Natural killer cell (primary cell): ENCODE data around the gene ZNF19. TPM values are rescaled to one million over a fixed set of nuclear protein-coding genes. Genes with fewer than 3 reads are reported as not detected.

ENCODE experiments used
- ATAC-seq, 3 donors: fragments of 150-1000 bp in 2 of 3; fragments of 200-7000 bp in 1 of 3; cut with Tn5 transposase; 1 replicate in 1 of 3; 2 replicates in 2 of 3; pipeline ENCODE4 v1.10.0; 2021; ENCODE audit warnings: mild to moderate bottlenecking in 2 of 3, moderate library complexity in 2 of 3
- DNase-seq, 2 donors: peaks; one replicate each; pipeline versions ENCODE4 v3.0.0 to v3.0.0-alpha.2; 2013 to 2021; ENCODE audit warnings: mixed read lengths in 1 of 2
- H3K27ac ChIP-seq: one replicate; pipeline ENCODE4 v1.5.1; 2013; ENCODE audit warnings: mild to moderate bottlenecking, low read length
- H3K27me3 ChIP-seq: one replicate; pipeline ENCODE4 v1.6.1; 2013; ENCODE audit warnings: low read length; ENCODE audit not compliant: control insufficient read depth, insufficient read depth
- H3K36me3 ChIP-seq: one replicate; pipeline ENCODE4 v1.6.1; 2013; ENCODE audit warnings: low read length; ENCODE audit not compliant: control insufficient read depth, insufficient read depth
- H3K4me1 ChIP-seq: one replicate; pipeline ENCODE4 v1.6.1; 2013; ENCODE audit warnings: low read length; ENCODE audit not compliant: control insufficient read depth, insufficient read depth
- H3K4me3 ChIP-seq: one replicate; pipeline ENCODE4 v1.5.1; 2013; ENCODE audit warnings: low read length
- H3K9me3 ChIP-seq: one replicate; pipeline ENCODE4 v1.6.1; 2013; ENCODE audit warnings: low read length; ENCODE audit not compliant: control insufficient read depth, insufficient read depth
- H3K27ac Mint-ChIP-seq, 2 donors: one replicate each; pipeline ENCODE4 v1.8.0; 2022; ENCODE audit warnings: mild to moderate bottlenecking in 2 of 2, mixed read lengths in 2 of 2, moderate library complexity in 1 of 2
- H3K27me3 Mint-ChIP-seq, 2 donors: one replicate each; pipeline ENCODE4 v1.8.0; 2022; ENCODE audit warnings: low read depth in 2 of 2, mixed read lengths in 2 of 2
- H3K36me3 Mint-ChIP-seq: one replicate; pipeline ENCODE4 v1.8.0; 2022; ENCODE audit warnings: mixed read lengths
- H3K4me1 Mint-ChIP-seq, 2 donors: one replicate each; pipeline ENCODE4 v1.8.0; 2022; ENCODE audit warnings: mixed read lengths in 2 of 2
- H3K4me3 Mint-ChIP-seq: one replicate; pipeline ENCODE4 v1.8.0; 2022; ENCODE audit warnings: mild to moderate bottlenecking, moderate library complexity, mixed read lengths
- H3K9me3 Mint-ChIP-seq, 2 donors: one replicate each; pipeline ENCODE4 v1.8.0; 2022; ENCODE audit warnings: mixed read lengths in 2 of 2
- CTCF ChIP-seq: fragments of 200-600 bp; IDR thresholded peaks from one replicate; pipeline ENCODE4 v1.8.0; 2022; ENCODE audit warnings: antibody characterized with exemption
- WGBS: methylation state at CpG from one replicate; pipeline ENCODE4 v1.1.7; 2013; ENCODE audit warnings: missing lambda C conversion rate; ENCODE audit not compliant: insufficient coverage; 5-methylcytosine and 5-hydroxymethylcytosine counted together
- intact Hi-C: fragments of 100-400 bp; cut with micrococcal nuclease; formaldehyde crosslinking; loops from one replicate; pipeline ENCODE4 v1.14.2; 2022
- total RNA-seq, 4 donors: library from RNA; stranded (reverse); fragments of 120-200 nt in 1 of 4; gene quantifications; one replicate each; pipeline versions ENCODE4 v1.2.3 to v1.2.4, GENCODE V29; 2013 to 2022

The ZNF19 gene
- total RNA-seq, 3 donors from 2014 or later (not counting 1 experiment from before 2014, with no cell fraction given), result 3.4 to 6.1 (median 3.6) TPM

GRCh38 chr16:71493213-71493612 is 4.1 kb upstream of the ZNF19 start:
- WGBS, result 91% methylated on average over 3 of the region's 3 CpGs

GRCh38 chr16:71492786-71493185 is 3.7 kb upstream of the ZNF19 start:
- no peak for ATAC-seq
- Mint-ChIP-seq H3K27me3 (peaks cover 3 to 7% of the 10 kb centered on the region in 2 donors), H3K9me3 (no peaks in the 10 kb centered on the region), H3K4me1 (no peaks in the 10 kb centered on the region), H3K27ac (no peak overlapping the region), H3K4me3 (no peak overlapping the region), H3K36me3 (no peaks in the 10 kb centered on the region)
- H3K4me3 ChIP-seq, result no peak overlapping the region
- no peaks in the 10 kb centered on the region for H3K4me1 ChIP-seq
- no peak for TF ChIP-seq CTCF
- WGBS, result 88% methylated on average over 2 of the region's 2 CpGs
- intact Hi-C loops, result no loop called here
- H3K27ac ChIP-seq, result no peak overlapping the region
- no peaks in the 10 kb centered on the region for H3K27me3 ChIP-seq
- DNase-seq, result no peak
- H3K36me3 ChIP-seq, result no peaks in the 10 kb centered on the region
- no peaks in the 10 kb centered on the region for H3K9me3 ChIP-seq

More at GRCh38 chr16:71493213-71493612, 4.1 kb upstream of the ZNF19 start:
- no peak overlapping the region for H3K27ac ChIP-seq
- H3K36me3 ChIP-seq, result no peaks in the 10 kb centered on the region
- ATAC-seq (no peak), DNase-seq (no peak)
- no peaks in the 10 kb centered on the region for H3K4me1 ChIP-seq
- no peak for TF ChIP-seq CTCF
- H3K36me3 Mint-ChIP-seq, result no peaks in the 10 kb centered on the region
- no peak overlapping the region for H3K4me3 Mint-ChIP-seq
- no peaks in the 10 kb centered on the region for H3K9me3 ChIP-seq
- peaks cover 4 to 7% of the 10 kb centered on the region in 2 donors for H3K27me3 Mint-ChIP-seq
- H3K9me3 Mint-ChIP-seq, result no peaks in the 10 kb centered on the region
- intact Hi-C loops, result no loop called here
- no peak overlapping the region for H3K4me3 ChIP-seq
- no peaks in the 10 kb centered on the region for H3K27me3 ChIP-seq
- no peak overlapping the region for H3K27ac Mint-ChIP-seq
- no peaks in the 10 kb centered on the region for H3K4me1 Mint-ChIP-seq

- Histone ChIP-seq H3K27ac (no peak overlapping the region), H3K4me3 (no peak overlapping the region), H3K4me1 (no peaks in the 10 kb centered on the region), H3K9me3 (no peaks in the 10 kb centered on the region), H3K27me3 (no peaks in the 10 kb centered on the region), H3K36me3 (no peaks in the 10 kb centered on the region)
- Mint-ChIP-seq H3K4me1 (no peaks in the 10 kb centered on the region), H3K9me3 (no peaks in the 10 kb centered on the region), H3K4me3 (no peak overlapping the region), H3K36me3 (no peaks in the 10 kb centered on the region), H3K27me3 (peaks cover 6 to 7% of the 10 kb centered on the region in 2 donors), H3K27ac (no peak overlapping the region)
- DNase-seq (no peak), ATAC-seq (no peak)
- TF ChIP-seq CTCF, result no peak
- intact Hi-C loops, result no loop called here
- WGBS, result 86% methylated on average over 2 of the region's 3 CpGs
These were observed 1.9 kb upstream of the ZNF19 start for GRCh38 chr16:71491054-71491453.

GRCh38 chr16:71490361-71490760 is 1.2 kb upstream of the ZNF19 start:
- Histone ChIP-seq H3K36me3 (no peaks in the 10 kb centered on the region), H3K27me3 (no peaks in the 10 kb centered on the region), H3K4me1 (no peaks in the 10 kb centered on the region), H3K9me3 (no peaks in the 10 kb centered on the region), H3K4me3 (no peak overlapping the region), H3K27ac (no peak overlapping the region)
- ATAC-seq (peak in 1 of 3 donors; percentile 3), DNase-seq (no peak)
- intact Hi-C loops, result no loop called here
- no peaks in the 10 kb centered on the region for H3K36me3 Mint-ChIP-seq
- no peak overlapping the region for H3K27ac Mint-ChIP-seq
- no peaks in the 10 kb centered on the region for H3K4me1 Mint-ChIP-seq
- no peak overlapping the region for H3K4me3 Mint-ChIP-seq
- H3K27me3 Mint-ChIP-seq, result peaks cover 6 to 7% of the 10 kb centered on the region in 2 donors
- TF ChIP-seq CTCF, result no peak
- H3K9me3 Mint-ChIP-seq, result no peaks in the 10 kb centered on the region
